ENCODE measurements around the gene FRAS1. TPM values are rescaled to one million over a fixed set of nuclear protein-coding genes. Genes with fewer than 3 reads are reported as not detected.
A peak's percentile ranks its signal among the peaks of the same experiment; 100 is the strongest.

Gene FRAS1
- total RNA-seq, 1 donor from 2014 or later: 18.9 TPM

- H3K4me3 Mint-ChIP-seq (ENCODE audit: unreplicated experiment): no peak overlapping the region
- peaks cover 2% of the 10 kb centered on the region for H3K36me3 Mint-ChIP-seq (ENCODE audit: low read depth)
- no peaks in the 10 kb centered on the region for H3K4me1 Mint-ChIP-seq (ENCODE audit: low read depth)
- H3K27me3 Mint-ChIP-seq (ENCODE audit: low read depth): no peaks in the 10 kb centered on the region
- H3K9me3 Mint-ChIP-seq (ENCODE audit: low read depth): peaks cover 2% of the 10 kb centered on the region
- no peak overlapping the region for H3K27ac Mint-ChIP-seq (ENCODE audit: unreplicated experiment)
- TF ChIP-seq CTCF (IDR thresholded peaks at IDR 0.05): no peak
- no peak for DNase-seq (ENCODE audit: low spot score)
Observed at GRCh38 chr4:78510108-78510507, 453.0 kb downstream of the FRAS1 start.

- Mint-ChIP-seq H3K4me1 (ENCODE audit: low read depth) (no peaks in the 10 kb centered on the region), H3K9me3 (ENCODE audit: low read depth) (no peaks in the 10 kb centered on the region), H3K27ac (ENCODE audit: unreplicated experiment) (no peak overlapping the region), H3K27me3 (ENCODE audit: low read depth) (no peaks in the 10 kb centered on the region), H3K36me3 (ENCODE audit: low read depth) (peaks cover 2% of the 10 kb centered on the region), H3K4me3 (ENCODE audit: unreplicated experiment) (no peak overlapping the region)
- no peak for DNase-seq (ENCODE audit: low spot score)
- TF ChIP-seq CTCF (IDR thresholded peaks at IDR 0.05): no peak
Observed at GRCh38 chr4:78510681-78511080, 453.6 kb downstream of the FRAS1 start.

GRCh38 chr4:78512357-78512920, 455.3 kb downstream of the FRAS1 start:
- TF ChIP-seq CTCF (IDR thresholded peaks at IDR 0.05): no peak
- no peaks in the 10 kb centered on the region for H3K9me3 Mint-ChIP-seq (ENCODE audit: low read depth)
- no peak for DNase-seq (ENCODE audit: low spot score)
- no peak overlapping the region for H3K4me3 Mint-ChIP-seq (ENCODE audit: unreplicated experiment)
- no peaks in the 10 kb centered on the region for H3K4me1 Mint-ChIP-seq (ENCODE audit: low read depth)
- H3K27me3 Mint-ChIP-seq (ENCODE audit: low read depth): no peaks in the 10 kb centered on the region
- H3K36me3 Mint-ChIP-seq (ENCODE audit: low read depth): no peaks in the 10 kb centered on the region
- H3K27ac Mint-ChIP-seq (ENCODE audit: unreplicated experiment): no peak overlapping the region

DNA sequence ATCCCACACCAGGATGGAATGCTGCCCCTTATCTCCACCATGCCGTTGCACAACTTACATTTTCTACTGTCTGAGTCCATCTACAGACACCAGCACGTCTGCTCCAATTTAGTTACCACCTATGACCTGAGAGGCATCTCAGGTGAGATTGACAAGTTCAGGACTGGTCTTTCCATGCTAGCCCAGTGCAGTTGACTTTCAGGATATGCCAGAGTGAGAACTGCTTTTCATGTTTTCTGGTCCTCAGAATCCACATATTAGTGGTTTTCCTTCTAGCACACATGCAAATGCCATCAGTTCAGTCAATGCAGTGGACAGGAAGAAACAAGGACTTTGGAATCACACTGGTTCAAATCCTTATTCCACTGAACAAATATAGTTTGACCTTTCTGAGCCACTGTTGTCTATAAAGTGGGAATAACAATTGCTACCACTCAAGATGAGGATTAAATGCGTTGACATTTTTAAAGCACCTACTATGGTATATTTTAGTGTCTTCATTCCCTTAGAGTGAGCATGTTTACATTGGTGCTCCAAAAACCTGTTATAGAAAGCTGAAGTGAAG, 456.4 kb downstream of the FRAS1 start:
- Mint-ChIP-seq H3K9me3 (ENCODE audit: low read depth) (no peaks in the 10 kb centered on the region), H3K4me3 (ENCODE audit: unreplicated experiment) (no peak overlapping the region), H3K27ac (ENCODE audit: unreplicated experiment) (no peak overlapping the region), H3K36me3 (ENCODE audit: low read depth) (no peaks in the 10 kb centered on the region), H3K27me3 (ENCODE audit: low read depth) (no peaks in the 10 kb centered on the region), H3K4me1 (ENCODE audit: low read depth) (no peaks in the 10 kb centered on the region)
- no peak for TF ChIP-seq CTCF (IDR thresholded peaks at IDR 0.05)
- no peak for DNase-seq (ENCODE audit: low spot score)

- TF ChIP-seq CTCF (IDR thresholded peaks at IDR 0.05): peak; percentile 91
- Mint-ChIP-seq H3K27me3 (ENCODE audit: low read depth) (no peaks in the 10 kb centered on the region), H3K27ac (ENCODE audit: unreplicated experiment) (no peak overlapping the region), H3K9me3 (ENCODE audit: low read depth) (no peaks in the 10 kb centered on the region), H3K4me3 (ENCODE audit: unreplicated experiment) (no peak overlapping the region), H3K4me1 (ENCODE audit: low read depth) (peaks cover 6% of the 10 kb centered on the region), H3K36me3 (ENCODE audit: low read depth) (peaks cover 3% of the 10 kb centered on the region)
- DNase-seq (ENCODE audit: low spot score): no peak
Observed at GRCh38 chr4:78517050-78517652, 460.0 kb downstream of the FRAS1 start.
